RWPE2 (cell line): ENCODE results near the gene SFMBT2.

ENCODE experiments used
- ATAC-seq: fragments of 200-7000 bp; cut with Tn5 transposase; 3 replicates; pipeline ENCODE4 v1.9.1; 2021; ENCODE audit warnings: low read depth
- DNase-seq: peaks from one replicate; pipeline ENCODE4 v3.0.0-alpha.2; 2020; ENCODE audit warnings: low spot score
- H3K27ac ChIP-seq: fragments of 450-650 bp; 2 replicates; pipeline ENCODE4 v1.5.1; 2017; ENCODE audit warnings: mild to moderate bottlenecking; ENCODE audit not compliant: poor library complexity, severe bottlenecking
- H3K27me3 ChIP-seq: fragments of 250-450 bp; sonication (Bioruptor Pico); 2 replicates; pipeline ENCODE4 v1.5.1; 2021; ENCODE audit warnings: mild to moderate bottlenecking, moderate library complexity; ENCODE audit not compliant: insufficient read depth, poor library complexity, severe bottlenecking
- H3K36me3 ChIP-seq: fragments of 250-450 bp; sonication (Bioruptor Pico); 2 replicates; pipeline ENCODE4 v1.5.1; 2020; ENCODE audit warnings: low read depth, mild to moderate bottlenecking, moderate library complexity
- H3K4me1 ChIP-seq: fragments of 250-450 bp; sonication (Bioruptor Pico); 2 replicates; pipeline ENCODE4 v1.5.1; 2021; ENCODE audit warnings: mild to moderate bottlenecking, moderate library complexity; ENCODE audit not compliant: insufficient read depth, poor library complexity, severe bottlenecking
- H3K4me3 ChIP-seq: fragments of 250-450 bp; sonication (Bioruptor Pico); 2 replicates; pipeline ENCODE4 v1.5.1; 2021; ENCODE audit warnings: mild to moderate bottlenecking, moderate library complexity; ENCODE audit not compliant: severe bottlenecking
- H3K9me3 ChIP-seq: fragments of 250-450 bp; sonication (Bioruptor Pico); 2 replicates; pipeline ENCODE4 v1.5.1; 2021; ENCODE audit warnings: mild to moderate bottlenecking, moderate library complexity; ENCODE audit not compliant: severe bottlenecking
- TF ChIP-seq, protein P1 (sequence below): fragments of 450-650 bp; IDR thresholded peaks from one replicate; pipeline ENCODE4 v1.5.1; 2017; ENCODE audit warnings: mild to moderate bottlenecking, moderate library complexity; ENCODE audit not compliant: poor library complexity, severe bottlenecking

The SFMBT2 gene

DNA sequence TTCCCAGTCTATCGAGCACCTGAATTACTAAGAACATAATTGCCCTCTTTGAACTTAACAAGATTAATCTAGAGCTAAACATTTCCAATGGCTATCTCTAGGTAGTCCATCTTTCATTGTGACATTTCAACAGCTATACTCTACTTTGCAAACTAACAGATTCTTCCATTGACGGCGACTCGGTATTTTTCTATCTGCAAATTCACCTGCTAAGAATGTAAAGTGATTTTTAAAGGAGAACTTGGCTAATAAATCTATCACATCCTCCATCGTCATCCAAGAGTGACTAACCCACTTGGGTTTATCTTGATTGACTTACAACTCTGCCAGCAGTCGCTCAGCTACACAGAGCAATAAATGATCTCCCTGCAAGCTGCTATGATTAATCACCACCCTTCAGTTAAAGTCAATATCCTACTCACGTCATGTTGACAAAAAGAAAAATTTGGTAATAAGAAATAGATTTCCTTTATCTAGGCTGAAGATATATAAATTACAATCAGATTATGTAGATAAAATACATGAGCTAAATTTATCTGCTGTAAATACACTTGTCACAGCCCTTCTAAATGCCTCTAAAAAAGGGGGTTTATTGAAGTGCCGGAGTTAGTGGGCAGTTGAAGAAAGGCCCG, 99.5 kb downstream of the SFMBT2 start:
- ATAC-seq (peak; percentile 99), DNase-seq (no peak)
- H3K27ac ChIP-seq: peak overlapping the region; percentile 82
- H3K27me3 ChIP-seq: no peaks in the 10 kb centered on the region
- no peak overlapping the region for H3K4me3 ChIP-seq
- no peaks in the 10 kb centered on the region for H3K36me3 ChIP-seq
- peaks cover 9% of the 10 kb centered on the region for H3K4me1 ChIP-seq
- TF ChIP-seq, protein P1, sequence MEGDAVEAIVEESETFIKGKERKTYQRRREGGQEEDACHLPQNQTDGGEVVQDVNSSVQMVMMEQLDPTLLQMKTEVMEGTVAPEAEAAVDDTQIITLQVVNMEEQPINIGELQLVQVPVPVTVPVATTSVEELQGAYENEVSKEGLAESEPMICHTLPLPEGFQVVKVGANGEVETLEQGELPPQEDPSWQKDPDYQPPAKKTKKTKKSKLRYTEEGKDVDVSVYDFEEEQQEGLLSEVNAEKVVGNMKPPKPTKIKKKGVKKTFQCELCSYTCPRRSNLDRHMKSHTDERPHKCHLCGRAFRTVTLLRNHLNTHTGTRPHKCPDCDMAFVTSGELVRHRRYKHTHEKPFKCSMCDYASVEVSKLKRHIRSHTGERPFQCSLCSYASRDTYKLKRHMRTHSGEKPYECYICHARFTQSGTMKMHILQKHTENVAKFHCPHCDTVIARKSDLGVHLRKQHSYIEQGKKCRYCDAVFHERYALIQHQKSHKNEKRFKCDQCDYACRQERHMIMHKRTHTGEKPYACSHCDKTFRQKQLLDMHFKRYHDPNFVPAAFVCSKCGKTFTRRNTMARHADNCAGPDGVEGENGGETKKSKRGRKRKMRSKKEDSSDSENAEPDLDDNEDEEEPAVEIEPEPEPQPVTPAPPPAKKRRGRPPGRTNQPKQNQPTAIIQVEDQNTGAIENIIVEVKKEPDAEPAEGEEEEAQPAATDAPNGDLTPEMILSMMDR: no peak
- H3K9me3 ChIP-seq: no peaks in the 10 kb centered on the region

DNA sequence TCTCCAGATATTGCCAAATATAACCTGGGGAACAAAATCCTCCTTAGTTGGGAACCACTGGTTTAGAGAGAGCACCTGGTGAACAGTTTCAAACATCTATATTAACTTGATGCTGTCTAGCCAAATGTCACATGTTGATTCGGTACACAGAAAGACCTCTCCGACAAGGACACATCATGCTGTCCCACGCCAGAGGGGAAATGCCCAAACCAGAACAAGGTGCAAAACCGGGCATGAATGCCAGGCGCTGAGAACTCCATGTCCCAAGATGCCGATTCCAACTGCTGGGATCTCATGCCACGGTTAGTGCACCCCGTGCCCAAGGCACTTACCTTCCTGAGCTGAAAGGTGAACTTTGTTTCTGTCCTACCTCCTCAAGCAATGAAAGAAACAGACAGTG, 100.8 kb downstream of the SFMBT2 start:
- DNase-seq: no peak
- H3K9me3 ChIP-seq: no peaks in the 10 kb centered on the region
- H3K27ac ChIP-seq: peak overlapping the region; percentile 82
- no peak overlapping the region for H3K4me3 ChIP-seq
- ATAC-seq: no peak
- no peaks in the 10 kb centered on the region for H3K27me3 ChIP-seq
- peaks cover 9% of the 10 kb centered on the region for H3K4me1 ChIP-seq
- no peaks in the 10 kb centered on the region for H3K36me3 ChIP-seq
- TF ChIP-seq, protein P1: no peak

DNA sequence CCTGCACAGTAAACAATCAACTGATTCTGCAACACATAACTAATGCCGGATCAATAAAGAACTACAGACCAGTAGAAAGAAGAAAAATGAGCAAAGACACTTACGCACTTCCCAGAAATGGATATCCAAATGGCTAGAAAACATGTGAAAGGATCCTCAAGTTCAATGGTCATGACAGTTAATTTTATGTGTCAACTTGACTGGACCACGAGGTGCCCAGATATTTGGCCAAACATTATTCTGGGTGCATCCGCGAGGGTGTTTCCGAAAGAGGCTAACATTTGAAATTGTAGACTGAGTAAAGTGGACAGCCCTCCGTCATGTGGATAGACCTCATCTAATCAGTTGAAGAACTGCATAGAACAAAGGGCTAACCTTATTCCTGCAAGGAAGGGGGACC, 102.0 kb downstream of the SFMBT2 start:
- Histone ChIP-seq H3K27me3 (no peaks in the 10 kb centered on the region), H3K9me3 (no peaks in the 10 kb centered on the region), H3K4me1 (peaks cover 9% of the 10 kb centered on the region), H3K4me3 (no peak overlapping the region), H3K27ac (no peak overlapping the region), H3K36me3 (no peaks in the 10 kb centered on the region)
- DNase-seq (no peak), ATAC-seq (no peak)
- TF ChIP-seq, protein P1: no peak

DNA sequence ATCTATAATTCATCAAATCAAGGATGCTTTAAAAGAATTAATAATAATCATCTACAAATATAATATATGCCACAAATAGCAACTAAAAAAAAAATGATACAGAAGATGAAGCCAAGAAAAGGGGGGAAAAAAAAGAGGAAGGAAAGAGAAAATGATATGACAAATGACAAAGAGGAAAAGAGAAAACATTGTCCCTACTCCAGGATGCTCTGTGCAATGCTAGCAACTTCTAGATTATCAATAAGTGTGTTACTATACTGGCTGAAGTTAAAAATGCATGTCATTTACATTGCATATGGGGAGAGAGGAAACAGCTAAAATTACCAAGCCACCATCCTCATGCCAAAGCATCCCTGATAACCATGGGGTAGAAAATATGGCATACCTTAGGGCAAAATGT, 104.2 kb downstream of the SFMBT2 start:
- DNase-seq (no peak), ATAC-seq (no peak)
- H3K27me3 ChIP-seq: no peaks in the 10 kb centered on the region
- no peaks in the 10 kb centered on the region for H3K9me3 ChIP-seq
- no peak overlapping the region for H3K27ac ChIP-seq
- TF ChIP-seq, protein P1: no peak
- H3K36me3 ChIP-seq: no peaks in the 10 kb centered on the region
- peaks cover 23% of the 10 kb centered on the region for H3K4me1 ChIP-seq
- no peak overlapping the region for H3K4me3 ChIP-seq

DNA sequence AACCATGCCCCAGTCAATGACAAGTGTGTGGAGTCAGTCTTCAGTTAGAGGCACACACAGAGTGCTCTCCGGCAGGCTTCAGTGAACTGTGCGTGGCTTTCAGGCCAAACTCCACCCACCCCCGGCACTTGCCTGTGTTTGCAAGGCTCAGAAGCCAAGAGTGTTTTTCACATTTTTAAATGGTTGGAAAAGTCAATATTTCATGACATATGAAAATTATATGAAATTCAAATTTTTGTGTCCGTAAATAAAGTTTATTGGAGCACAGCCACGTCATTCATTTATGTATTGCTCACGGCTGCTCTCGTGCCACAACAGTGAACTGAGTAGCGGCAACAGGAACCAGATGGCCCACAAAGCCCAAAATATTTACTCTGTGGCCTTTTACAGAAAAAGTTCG, 104.7 kb downstream of the SFMBT2 start:
- no peaks in the 10 kb centered on the region for H3K9me3 ChIP-seq
- H3K27me3 ChIP-seq: no peaks in the 10 kb centered on the region
- H3K36me3 ChIP-seq: no peaks in the 10 kb centered on the region
- ATAC-seq (no peak), DNase-seq (no peak)
- TF ChIP-seq, protein P1: no peak
- no peak overlapping the region for H3K4me3 ChIP-seq
- H3K27ac ChIP-seq: no peak overlapping the region
- H3K4me1 ChIP-seq: peaks cover 22% of the 10 kb centered on the region
